GM15510 (cell line): ENCODE results near the gene IZUMO2.

ENCODE experiments used
- POLR2A ChIP-seq: IDR thresholded peaks from 3 replicates; pipeline ENCODE4 v1.6.1; 2011; ENCODE audit warnings: borderline replicate concordance; ENCODE audit not compliant: insufficient read length; ENCODE audit errors: extremely low read depth

Gene IZUMO2

GRCh38 chr19:50159078-50159477 is 4.0 kb downstream of the IZUMO2 start:
- no peak for TF ChIP-seq POLR2A

GRCh38 chr19:50158577-50158976 is 4.5 kb downstream of the IZUMO2 start:
- TF ChIP-seq POLR2A, result no peak

DNA sequence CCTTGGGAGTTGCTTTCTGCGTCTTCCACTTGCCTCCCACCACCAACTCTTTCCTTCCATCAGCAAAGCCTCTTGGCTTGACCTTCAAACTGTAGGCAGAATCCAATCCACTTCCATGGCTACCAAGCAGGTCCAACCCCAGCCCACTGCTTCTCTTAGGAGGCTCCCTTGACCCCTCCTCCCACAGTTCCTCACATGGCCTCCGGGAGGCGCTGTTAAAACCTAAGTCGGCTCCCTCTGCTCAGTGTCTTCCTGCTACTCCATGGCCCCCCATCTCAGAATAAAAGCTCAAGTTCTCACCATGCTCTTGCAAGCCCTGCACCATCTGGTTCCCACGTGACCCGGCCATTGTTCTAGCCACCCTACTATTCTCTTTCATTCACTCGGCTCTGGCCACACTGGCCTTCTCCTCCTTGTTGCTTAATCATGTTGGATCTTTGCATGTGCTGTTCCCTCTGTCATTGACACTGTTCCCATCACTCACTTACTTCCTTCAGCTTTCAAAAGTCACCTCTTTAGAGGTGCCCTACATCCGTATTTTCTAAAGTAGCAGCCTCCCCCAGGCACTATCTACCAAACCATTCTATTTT is 7.5 kb downstream of the IZUMO2 start:
- TF ChIP-seq POLR2A, result no peak

GRCh38 chr19:50154529-50154928 is 8.6 kb downstream of the IZUMO2 start:
- no peak for TF ChIP-seq POLR2A

GRCh38 chr19:50152578-50152977 is 10.5 kb downstream of the IZUMO2 start:
- TF ChIP-seq POLR2A, result no peak

GRCh38 chr19:50148528-50148927 is 14.6 kb downstream of the IZUMO2 start:
- no peak for TF ChIP-seq POLR2A

DNA sequence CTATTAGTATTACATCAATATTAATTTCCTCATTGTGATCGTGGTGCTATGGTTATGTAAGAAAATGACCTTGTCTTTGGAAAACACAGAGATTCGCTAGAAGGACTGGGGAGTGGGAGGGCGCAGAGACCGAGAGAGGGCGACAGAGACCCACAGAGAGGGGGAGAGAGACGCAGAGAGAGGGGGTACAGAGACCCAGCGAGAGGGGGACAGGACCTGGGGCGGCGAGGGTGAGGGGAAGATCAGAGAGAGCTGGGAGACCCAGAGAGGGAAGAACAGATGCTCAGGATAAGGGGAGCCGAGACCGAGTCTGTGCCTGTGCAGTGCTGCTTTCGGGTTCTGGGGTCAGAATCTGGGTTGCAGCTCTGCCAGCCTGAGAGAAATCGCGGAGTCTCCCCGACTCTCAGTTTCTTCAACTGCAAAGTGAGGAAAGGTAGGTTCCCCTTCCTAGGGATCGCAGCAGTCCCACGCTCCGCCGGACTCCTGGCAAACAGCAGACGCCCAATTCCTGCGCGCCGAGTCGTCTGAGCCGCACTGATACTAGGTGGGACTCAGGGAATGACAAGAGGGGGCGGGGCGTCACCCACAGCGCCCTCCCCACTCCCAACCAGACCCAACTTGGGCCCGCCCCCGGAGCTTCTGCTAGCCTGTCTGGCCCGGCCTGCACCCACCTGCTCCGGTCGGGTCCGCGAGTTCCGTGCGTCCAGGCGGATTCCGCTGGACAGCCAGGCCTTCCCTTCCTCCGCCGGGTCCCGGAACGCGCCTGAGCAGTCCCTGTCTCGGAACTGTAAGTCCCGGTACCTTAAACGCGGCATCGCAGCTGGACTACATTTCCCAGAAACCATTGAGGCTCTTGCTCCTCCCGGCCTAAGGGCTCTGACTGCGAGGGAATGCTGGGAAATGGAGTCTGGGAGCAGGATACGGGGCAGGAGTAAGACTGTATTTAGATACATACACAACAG is 15.3 kb downstream of the IZUMO2 start:
- TF ChIP-seq POLR2A, result no peak
